ENCODE results near the gene CHRNB4. TPM values are rescaled to one million over a fixed set of nuclear protein-coding genes. Genes with fewer than 3 reads are reported as not detected.

CHRNB4 gene
- total RNA-seq, 3 donors from 2014 or later: 0.29 to 2.4 TPM; not detected in 1

GRCh38 chr15:78641749-78642275, 802 bp upstream of the CHRNB4 start:
- Histone ChIP-seq H3K4me1 (ENCODE audit: low read depth) (peaks cover 5% of the 10 kb centered on the region), H3K36me3 (ENCODE audit: low read depth) (no peaks in the 10 kb centered on the region), H3K9me3 (no peaks in the 10 kb centered on the region), H3K4me3 (no peak overlapping the region)
- DNase-seq (no peak), ATAC-seq (peak; percentile 24)
- intact Hi-C loops (cut with DNase I, micrococcal nuclease): no loop called here
- TF ChIP-seq, protein P1, sequence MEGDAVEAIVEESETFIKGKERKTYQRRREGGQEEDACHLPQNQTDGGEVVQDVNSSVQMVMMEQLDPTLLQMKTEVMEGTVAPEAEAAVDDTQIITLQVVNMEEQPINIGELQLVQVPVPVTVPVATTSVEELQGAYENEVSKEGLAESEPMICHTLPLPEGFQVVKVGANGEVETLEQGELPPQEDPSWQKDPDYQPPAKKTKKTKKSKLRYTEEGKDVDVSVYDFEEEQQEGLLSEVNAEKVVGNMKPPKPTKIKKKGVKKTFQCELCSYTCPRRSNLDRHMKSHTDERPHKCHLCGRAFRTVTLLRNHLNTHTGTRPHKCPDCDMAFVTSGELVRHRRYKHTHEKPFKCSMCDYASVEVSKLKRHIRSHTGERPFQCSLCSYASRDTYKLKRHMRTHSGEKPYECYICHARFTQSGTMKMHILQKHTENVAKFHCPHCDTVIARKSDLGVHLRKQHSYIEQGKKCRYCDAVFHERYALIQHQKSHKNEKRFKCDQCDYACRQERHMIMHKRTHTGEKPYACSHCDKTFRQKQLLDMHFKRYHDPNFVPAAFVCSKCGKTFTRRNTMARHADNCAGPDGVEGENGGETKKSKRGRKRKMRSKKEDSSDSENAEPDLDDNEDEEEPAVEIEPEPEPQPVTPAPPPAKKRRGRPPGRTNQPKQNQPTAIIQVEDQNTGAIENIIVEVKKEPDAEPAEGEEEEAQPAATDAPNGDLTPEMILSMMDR (IDR thresholded peaks at IDR 0.05): no peak

- DNase-seq: peak in 2 of 3 donors; percentile 28 to 68
Observed at GRCh38 chr15:78640527-78641101, 396 bp downstream of the CHRNB4 start.

DNA sequence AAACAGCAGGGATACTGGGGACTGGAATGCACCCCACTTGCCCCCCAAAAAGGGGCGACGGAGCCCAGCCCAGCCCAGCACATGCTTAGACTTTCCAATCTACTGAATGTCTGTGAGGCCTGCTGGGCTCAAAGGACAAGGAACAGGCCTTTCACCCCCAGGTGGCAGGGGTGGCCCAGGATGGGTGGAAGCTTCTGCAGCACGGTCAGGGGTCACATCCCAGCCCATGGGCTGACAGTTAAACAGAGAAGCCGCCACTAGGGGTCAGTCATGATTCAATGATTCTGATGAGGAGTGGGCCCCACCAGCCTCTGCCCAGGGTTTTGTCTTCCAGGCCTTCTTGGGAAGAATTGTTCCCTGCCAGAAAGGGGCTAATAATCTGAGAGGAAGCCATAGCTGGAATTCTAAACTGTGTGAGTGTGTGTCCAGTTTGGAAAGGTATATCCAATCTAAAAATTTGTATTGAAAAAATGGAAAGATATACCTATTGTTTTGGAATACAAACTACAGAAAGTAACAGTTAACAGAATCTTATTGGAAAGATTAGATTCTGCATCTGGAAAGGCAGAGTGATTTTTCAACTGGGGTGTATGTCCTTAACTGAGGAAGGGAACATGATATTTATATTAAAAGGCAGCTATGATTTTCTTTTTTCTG, 2.2 kb downstream of the CHRNB4 start:
- Histone ChIP-seq H3K4me3 (no peak overlapping the region), H3K36me3 (ENCODE audit: low read depth) (no peaks in the 10 kb centered on the region), H3K9me3 (no peaks in the 10 kb centered on the region), H3K4me1 (ENCODE audit: low read depth) (peaks cover 5% of the 10 kb centered on the region)
- intact Hi-C loops (cut with DNase I, micrococcal nuclease): no loop called here
- ATAC-seq: peak; percentile 46
- peak in 1 of 3 donors; percentile 80 for DNase-seq
- TF ChIP-seq, protein P1 (IDR thresholded peaks at IDR 0.05): no peak

More at GRCh38 chr15:78640527-78641101, 396 bp downstream of the CHRNB4 start:
- no peak overlapping the region for H3K4me3 ChIP-seq
- TF ChIP-seq, protein P1 (IDR thresholded peaks at IDR 0.05): no peak
- no peaks in the 10 kb centered on the region for H3K9me3 ChIP-seq
- ATAC-seq: peak; percentile 74
- no peaks in the 10 kb centered on the region for H3K36me3 ChIP-seq (ENCODE audit: low read depth)
- intact Hi-C loops (cut with DNase I, micrococcal nuclease): no loop called here
- H3K4me1 ChIP-seq (ENCODE audit: low read depth): peaks cover 5% of the 10 kb centered on the region

- H3K4me3 ChIP-seq: no peak overlapping the region
- H3K36me3 ChIP-seq (ENCODE audit: low read depth): no peaks in the 10 kb centered on the region
- DNase-seq (no peak), ATAC-seq (no peak)
- intact Hi-C loops (cut with DNase I, micrococcal nuclease): no loop called here
- peaks cover 5% of the 10 kb centered on the region for H3K4me1 ChIP-seq (ENCODE audit: low read depth)
- H3K9me3 ChIP-seq: no peaks in the 10 kb centered on the region
- TF ChIP-seq, protein P1 (IDR thresholded peaks at IDR 0.05): no peak
Observed at GRCh38 chr15:78637776-78638435, 3.1 kb downstream of the CHRNB4 start.

DNA sequence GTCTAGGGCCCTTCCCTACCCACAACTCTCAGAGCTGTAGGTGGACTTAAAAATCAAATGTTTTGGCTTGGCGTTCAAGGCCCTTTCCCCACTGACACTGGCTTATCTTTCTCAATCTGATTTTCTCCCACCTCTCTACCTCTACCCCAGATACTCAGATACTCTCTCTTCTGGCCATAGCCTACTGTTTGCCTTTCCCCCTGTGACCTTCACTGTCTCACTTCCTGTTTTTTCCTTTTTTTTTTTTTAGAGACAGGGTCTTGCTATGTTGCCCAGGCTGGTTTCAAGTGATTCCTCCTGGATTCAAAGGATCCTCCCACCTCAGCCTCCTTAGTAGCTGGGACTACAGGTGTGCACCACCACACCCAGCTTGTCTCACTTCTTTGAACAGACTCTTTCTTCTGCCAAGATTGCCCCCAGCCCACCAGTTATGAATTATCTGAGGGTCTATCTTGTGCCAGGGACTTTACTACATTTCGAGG, 4.6 kb downstream of the CHRNB4 start:
- intact Hi-C loops (cut with DNase I, micrococcal nuclease): no loop called here
- Histone ChIP-seq H3K4me3 (no peak overlapping the region), H3K36me3 (ENCODE audit: low read depth) (no peaks in the 10 kb centered on the region), H3K4me1 (ENCODE audit: low read depth) (peaks cover 5% of the 10 kb centered on the region), H3K9me3 (no peaks in the 10 kb centered on the region)
- TF ChIP-seq, protein P1 (IDR thresholded peaks at IDR 0.05): no peak
- DNase-seq: no peak
- ATAC-seq: no peak

Data from mucosa of descending colon (tissue), 3 donors.